CD4-positive, alpha-beta T cell (primary cell): Measurements from ENCODE around the gene PPP1R12B. TPM values are rescaled to one million over a fixed set of nuclear protein-coding genes. Genes with fewer than 3 reads are reported as not detected.
"Not testable (repeated sequence)": the region's sequence is repeated elsewhere in the genome, so short reads cannot be mapped to it uniquely, and the experiment has no call there.

Experiments used
- ATAC-seq: fragments of 200-7000 bp; cut with Tn5 transposase; one replicate; pipeline ENCODE4 v1.10.0; 2022; ENCODE audit warnings: mild to moderate bottlenecking; ENCODE audit not compliant: poor library complexity
- CTCF ChIA-PET: fragments of 350-600 bp; sonication (Branson Sonifier 250); formaldehyde crosslinking; loops from one replicate; lab custom pipeline; 2021; ENCODE audit warnings: antibody characterized with exemption, inconsistent platforms; lab: Charles Lee
- POLR2A ChIA-PET: fragments of 350-600 bp; sonication (Branson Sonifier 250); formaldehyde crosslinking; loops from one replicate; lab custom pipeline; 2021; ENCODE audit warnings: antibody characterized with exemption, inconsistent platforms; lab: Charles Lee
- DNase-seq, 14 experiments: peaks; one replicate each; pipeline ENCODE4 v3.0.0-alpha.2; 2013 to 2020; ENCODE audit warnings: mixed read lengths in 2 of 14
- H3K27ac ChIP-seq, 2 donors: one replicate each; pipeline versions ENCODE4 v1.5.1 to v1.7.0; 2013; ENCODE audit warnings: low read length in 2 of 2, low read depth in 1 of 2, mild to moderate bottlenecking in 1 of 2
- H3K27me3 ChIP-seq, 2 experiments: 1 replicate in 1 of 2; 2 replicates in 1 of 2; pipeline versions ENCODE4 v1.6.1 to v1.7.0; 2013; ENCODE audit warnings: low read length in 2 of 2, control low read depth in 1 of 2, mild to moderate bottlenecking in 1 of 2, moderate library complexity in 1 of 2; ENCODE audit not compliant: insufficient read depth in 2 of 2, control insufficient read depth in 1 of 2
- H3K36me3 ChIP-seq: one replicate; pipeline ENCODE4 v1.6.1; 2013; ENCODE audit warnings: low read length, control low read depth; ENCODE audit not compliant: insufficient read depth
- H3K4me1 ChIP-seq: one replicate; pipeline ENCODE4 v1.6.1; 2013; ENCODE audit warnings: low read length, control low read depth; ENCODE audit not compliant: insufficient read depth
- H3K4me3 ChIP-seq: one replicate; pipeline ENCODE4 v1.5.1; 2013; ENCODE audit warnings: mild to moderate bottlenecking, low read length, moderate library complexity
- H3K9me3 ChIP-seq, 2 experiments: 1 replicate in 1 of 2; 2 replicates in 1 of 2; pipeline versions ENCODE4 v1.6.1 to v1.7.0; 2013; ENCODE audit warnings: low read length in 2 of 2, mild to moderate bottlenecking in 2 of 2, control low read depth in 1 of 2, moderate library complexity in 1 of 2; ENCODE audit not compliant: control insufficient read depth in 1 of 2, insufficient read depth in 1 of 2
- H3K27ac Mint-ChIP-seq: one replicate; pipeline ENCODE4 v1.8.0; 2020; ENCODE audit warnings: mixed read lengths
- H3K27me3 Mint-ChIP-seq: one replicate; pipeline ENCODE4 v1.8.0; 2021; ENCODE audit warnings: mixed read lengths
- H3K36me3 Mint-ChIP-seq: one replicate; pipeline ENCODE4 v1.8.0; 2021; ENCODE audit warnings: low read depth, mixed read lengths
- H3K4me1 Mint-ChIP-seq: one replicate; pipeline ENCODE4 v1.8.0; 2021; ENCODE audit warnings: low read depth, mixed read lengths
- H3K4me3 Mint-ChIP-seq: one replicate; pipeline ENCODE4 v1.8.0; 2020; ENCODE audit warnings: mild to moderate bottlenecking, mixed read lengths
- H3K9me3 Mint-ChIP-seq: one replicate; pipeline ENCODE4 v1.8.0; 2020; ENCODE audit warnings: mixed read lengths
- intact Hi-C, 2 experiments: fragments of 100-400 bp; cut with DNase I in 1 of 2; cut with micrococcal nuclease in 1 of 2; formaldehyde crosslinking; loops; one replicate each; pipeline versions ENCODE4 v1.15.1 to v1.9.0; 2023 to 2025; cut with DNase I, micrococcal nuclease
- total RNA-seq, 174 experiments: library from RNA in 2 of 174; stranded (reverse) in 2 of 174; gene quantifications; one replicate each; pipeline ENCODE4 v1.2.3 and lab custom pipeline; 2021 to 2026

The PPP1R12B gene
- total RNA-seq, 2 experiments from 2014 or later = 15.0 to 15.3 TPM

DNA sequence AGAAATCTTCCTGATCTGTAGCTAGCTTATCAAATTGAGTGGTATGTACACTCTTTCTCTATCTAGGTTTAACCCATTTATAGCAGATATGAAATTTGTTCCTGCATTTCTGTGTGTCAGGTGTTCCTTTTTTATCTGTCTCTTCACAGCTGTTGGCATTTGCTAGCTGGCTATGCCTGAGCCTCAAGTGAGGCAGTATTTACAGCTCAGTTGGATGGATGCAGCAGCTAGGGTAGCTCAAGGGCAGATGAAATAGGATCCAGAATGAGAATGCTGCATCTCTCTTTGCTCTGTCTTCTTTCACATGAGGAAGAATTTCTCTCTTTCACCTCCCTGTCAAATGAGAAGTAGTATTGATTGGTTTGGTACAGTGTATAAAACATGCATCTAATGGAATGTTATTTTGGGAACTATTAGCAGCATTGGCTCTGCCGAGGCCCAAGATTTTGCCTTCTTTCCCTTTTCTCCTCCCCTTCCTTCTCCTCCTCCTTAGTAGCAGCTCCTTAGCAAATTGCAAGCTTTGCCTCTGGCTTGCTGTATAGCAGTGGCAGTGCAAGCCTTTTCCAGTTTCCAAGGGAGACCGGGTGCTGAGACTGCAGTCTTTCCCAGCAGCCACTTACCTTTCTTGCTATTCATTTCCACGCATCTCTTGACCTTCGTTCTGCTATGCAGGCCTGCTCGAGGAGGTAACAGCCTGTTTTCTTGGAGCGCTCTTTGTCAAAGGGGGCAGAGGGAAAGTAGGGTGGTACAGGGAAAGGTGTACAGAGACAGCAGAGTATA, 125.0 kb downstream of the PPP1R12B start:
- H3K27me3 Mint-ChIP-seq, H3K4me1 Mint-ChIP-seq, intact Hi-C loops, POLR2A ChIA-PET, ATAC-seq, H3K9me3 Mint-ChIP-seq, H3K9me3 ChIP-seq, H3K27ac ChIP-seq, H3K27ac Mint-ChIP-seq, DNase-seq, H3K4me3 Mint-ChIP-seq, H3K36me3 ChIP-seq, H3K4me3 ChIP-seq, H3K4me1 ChIP-seq, CTCF ChIA-PET, H3K27me3 ChIP-seq: not testable (repeated sequence)
- peaks cover 20% of the 10 kb centered on the region for H3K36me3 Mint-ChIP-seq

DNA sequence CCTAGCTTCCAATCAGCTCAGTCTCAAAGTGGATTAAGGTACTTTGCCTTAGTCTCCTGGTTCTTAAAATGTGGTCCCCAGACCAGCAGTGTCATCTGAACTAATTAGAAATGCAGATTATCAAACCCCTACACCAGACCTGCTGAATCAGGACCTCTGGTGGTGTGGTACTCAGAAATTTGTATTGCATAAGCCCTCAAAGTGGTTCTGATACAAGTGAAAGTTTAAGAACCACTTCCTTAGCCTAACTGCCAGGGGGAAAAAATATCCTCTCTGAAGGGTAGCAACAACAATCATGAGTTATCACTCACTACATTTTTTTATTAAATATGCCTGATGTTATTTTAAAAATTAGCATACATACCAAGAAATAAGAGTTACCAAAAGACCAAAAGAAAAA, 131.2 kb downstream of the PPP1R12B start:
- H3K4me3 ChIP-seq, H3K4me1 ChIP-seq, H3K36me3 ChIP-seq, DNase-seq, H3K27ac ChIP-seq, intact Hi-C loops, CTCF ChIA-PET, H3K27me3 ChIP-seq, H3K27ac Mint-ChIP-seq, POLR2A ChIA-PET, H3K9me3 Mint-ChIP-seq, H3K9me3 ChIP-seq, H3K4me3 Mint-ChIP-seq, H3K27me3 Mint-ChIP-seq, ATAC-seq: not testable (repeated sequence)
- Mint-ChIP-seq H3K4me1 (peaks cover 35% of the 10 kb centered on the region), H3K36me3 (peaks cover 19% of the 10 kb centered on the region)

DNA sequence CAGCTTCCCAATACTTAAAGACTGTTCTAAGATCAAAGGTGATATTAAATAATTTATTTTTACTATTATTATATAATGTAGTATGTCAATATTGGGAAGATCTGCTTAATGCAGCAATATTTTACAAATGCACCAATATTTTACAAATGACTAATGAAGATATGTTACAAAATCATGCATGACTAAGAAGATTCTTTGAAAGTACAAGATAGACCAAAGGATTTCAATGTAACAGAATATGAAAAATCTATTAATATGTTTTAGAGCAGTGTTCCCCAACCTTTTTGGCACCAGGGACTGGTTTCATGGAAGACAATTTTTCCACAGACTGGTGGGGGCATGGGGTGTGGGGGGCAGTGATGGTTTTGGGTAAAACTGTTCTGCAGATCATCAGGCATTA, 132.1 kb downstream of the PPP1R12B start:
- H3K36me3 ChIP-seq, H3K4me1 ChIP-seq, H3K9me3 ChIP-seq, H3K4me3 Mint-ChIP-seq, H3K27ac Mint-ChIP-seq, intact Hi-C loops, DNase-seq, H3K9me3 Mint-ChIP-seq, POLR2A ChIA-PET, CTCF ChIA-PET, ATAC-seq, H3K27me3 ChIP-seq, H3K4me3 ChIP-seq, H3K27ac ChIP-seq, H3K27me3 Mint-ChIP-seq: not testable (repeated sequence)
- H3K36me3 Mint-ChIP-seq = peaks cover 26% of the 10 kb centered on the region
- peaks cover 41% of the 10 kb centered on the region for H3K4me1 Mint-ChIP-seq

DNA sequence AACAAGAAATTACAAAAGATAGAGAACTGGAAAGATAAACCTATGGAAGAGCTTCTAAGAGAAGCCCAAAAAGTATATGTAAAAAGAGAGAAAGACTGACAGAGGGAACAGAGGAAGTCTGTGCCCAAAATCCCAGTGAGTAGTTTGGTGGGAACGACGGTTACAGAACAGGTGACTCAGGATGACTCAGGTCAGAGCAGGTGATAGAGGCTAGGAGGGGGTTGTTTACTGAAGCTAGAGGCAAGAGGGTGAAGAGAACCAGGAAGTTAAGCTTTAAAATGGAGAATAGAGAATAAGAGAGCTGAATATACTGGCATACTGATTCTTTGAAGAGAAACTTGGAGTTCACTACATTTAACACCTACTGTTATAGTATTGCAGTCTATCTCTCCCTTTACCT, 134.9 kb downstream of the PPP1R12B start:
- CTCF ChIA-PET, H3K27me3 Mint-ChIP-seq, intact Hi-C loops, H3K27ac Mint-ChIP-seq, H3K9me3 Mint-ChIP-seq, H3K36me3 ChIP-seq, H3K4me1 ChIP-seq, H3K27me3 ChIP-seq, H3K4me3 ChIP-seq, ATAC-seq, H3K9me3 ChIP-seq, H3K27ac ChIP-seq, H3K4me3 Mint-ChIP-seq: not testable (repeated sequence)
- Mint-ChIP-seq H3K4me1 (peaks cover 41% of the 10 kb centered on the region), H3K36me3 (peaks cover 36% of the 10 kb centered on the region)
- DNase-seq = peak in 1 of 14 experiments; percentile 5
- POLR2A ChIA-PET = interaction anchor here (0.7 kb wide), 1 partner anchor 707 kb away, joined by 4 read pairs; no protein-coding TSS in a partner anchor

DNA sequence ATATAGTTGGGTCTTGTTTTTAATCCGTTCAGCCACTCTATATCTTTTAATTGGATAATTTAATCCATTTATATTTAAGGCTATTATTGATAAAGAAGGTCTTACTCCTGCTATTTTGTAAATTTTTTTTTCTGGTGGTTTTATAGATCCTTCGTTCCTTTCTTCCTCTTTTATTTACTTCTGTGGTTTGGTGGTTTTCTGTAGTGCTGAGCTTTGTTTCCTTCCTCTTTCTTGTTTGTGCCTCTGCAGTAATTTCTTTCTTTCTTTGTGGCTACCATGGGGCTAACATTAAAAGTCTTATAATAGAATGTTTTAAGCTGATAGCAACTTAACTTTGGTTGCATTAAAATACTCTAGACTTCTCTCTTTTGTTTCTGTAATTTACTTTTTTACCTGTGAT, 135.5 kb downstream of the PPP1R12B start:
- H3K36me3 ChIP-seq, H3K9me3 ChIP-seq, H3K4me1 ChIP-seq, POLR2A ChIA-PET, CTCF ChIA-PET, intact Hi-C loops, H3K27me3 ChIP-seq, H3K27ac ChIP-seq, H3K27me3 Mint-ChIP-seq, H3K27ac Mint-ChIP-seq, ATAC-seq, H3K4me3 ChIP-seq, H3K4me3 Mint-ChIP-seq, H3K9me3 Mint-ChIP-seq: not testable (repeated sequence)
- Mint-ChIP-seq H3K4me1 (peaks cover 38% of the 10 kb centered on the region), H3K36me3 (peaks cover 42% of the 10 kb centered on the region)
- peak in 2 of 14 experiments; percentile 8 to 11 for DNase-seq

DNA sequence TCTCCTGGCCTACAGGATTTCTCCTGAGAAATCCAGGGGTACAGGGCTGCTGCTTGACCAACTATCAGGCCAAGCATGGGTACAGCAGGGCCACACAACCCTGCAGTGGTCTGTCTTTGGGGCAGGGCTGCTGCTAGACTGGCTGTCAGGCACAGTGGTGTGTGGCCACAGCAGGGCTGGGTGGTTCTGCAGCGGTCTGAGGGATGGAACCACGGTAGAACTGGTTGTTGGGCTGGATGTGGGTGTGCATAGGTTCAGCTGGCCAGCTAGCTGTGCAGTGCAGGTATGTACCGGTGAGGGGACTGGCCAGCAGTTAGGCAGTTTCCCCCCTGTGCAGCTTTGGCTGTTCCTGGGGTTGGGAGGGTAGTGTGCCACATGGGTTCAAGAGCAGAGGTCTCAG, 136.3 kb downstream of the PPP1R12B start:
- H3K27ac Mint-ChIP-seq, H3K9me3 Mint-ChIP-seq, DNase-seq, H3K4me3 ChIP-seq, intact Hi-C loops, H3K4me3 Mint-ChIP-seq, CTCF ChIA-PET, H3K27me3 ChIP-seq, H3K4me1 ChIP-seq, H3K27ac ChIP-seq, ATAC-seq, H3K36me3 ChIP-seq, H3K27me3 Mint-ChIP-seq, H3K9me3 ChIP-seq, POLR2A ChIA-PET: not testable (repeated sequence)
- H3K4me1 Mint-ChIP-seq = peaks cover 35% of the 10 kb centered on the region
- peaks cover 50% of the 10 kb centered on the region for H3K36me3 Mint-ChIP-seq

DNA sequence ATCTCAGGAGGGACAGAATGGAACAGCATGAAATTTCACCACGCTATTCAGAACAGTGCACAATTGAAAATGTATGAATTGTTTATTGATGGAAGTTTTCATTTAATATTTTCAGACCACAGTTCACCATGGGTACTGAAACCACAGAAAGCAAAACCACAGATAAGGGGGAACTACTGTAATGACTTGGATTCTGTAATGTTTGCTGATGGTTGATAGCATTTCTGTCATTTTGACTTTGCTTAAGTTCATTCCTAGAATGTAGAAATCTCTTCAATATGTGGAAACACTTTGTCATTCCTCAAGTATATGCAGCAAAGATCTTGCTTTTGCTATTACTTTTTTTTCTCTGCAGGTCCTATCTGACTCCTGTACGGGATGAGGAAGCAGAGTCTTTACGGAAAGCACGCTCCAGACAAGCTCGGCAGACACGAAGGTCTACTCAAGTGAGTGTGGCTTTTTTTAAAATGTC, 139.7 kb downstream of the PPP1R12B start:
- CTCF ChIA-PET, H3K9me3 ChIP-seq, H3K4me1 ChIP-seq, H3K27ac ChIP-seq, H3K9me3 Mint-ChIP-seq, H3K36me3 ChIP-seq, H3K4me3 Mint-ChIP-seq, ATAC-seq, H3K27ac Mint-ChIP-seq, H3K4me3 ChIP-seq, H3K27me3 Mint-ChIP-seq, H3K27me3 ChIP-seq, intact Hi-C loops: not testable (repeated sequence)
- DNase-seq = peak in 1 of 14 experiments; percentile 9
- POLR2A ChIA-PET = interaction anchor here (0.7 kb wide), 1 partner anchor 203 kb away, joined by 3 read pairs; no protein-coding TSS in a partner anchor
- Mint-ChIP-seq H3K36me3 (peaks cover 69% of the 10 kb centered on the region), H3K4me1 (peaks cover 20% of the 10 kb centered on the region)
